Panc1 (cell line): Measurements from ENCODE around the gene HS6ST3. TPM values are rescaled to one million over a fixed set of nuclear protein-coding genes. Genes with fewer than 3 reads are reported as not detected.

Experiments
- ATAC-seq: fragments of 200-7000 bp; cut with Tn5 transposase; 2 replicates; pipeline ENCODE4 v1.9.1; 2020; ENCODE audit warnings: mild to moderate bottlenecking, moderate library complexity
- BruUV-seq: library from RNA; stranded (reverse); fragments of 400-500 nt; replicated peaks from 2 replicates; lab custom pipeline; 2021; lab: Mats Ljungman, UMichigan
- CTCF ChIA-PET: fragments of 300-600 bp; sonication (Branson Sonifier 250); formaldehyde crosslinking; loops from one replicate; lab custom pipeline; 2022; ENCODE audit warnings: antibody characterized with exemption; lab: Charles Lee
- POLR2A ChIA-PET: fragments of 300-600 bp; sonication (Branson Sonifier 250); formaldehyde crosslinking; loops from one replicate; lab custom pipeline; 2022; ENCODE audit warnings: antibody characterized with exemption; lab: Charles Lee
- DNase-seq: peaks from one replicate; pipeline ENCODE4 v3.0.0-alpha.2; 2010; ENCODE audit warnings: low read depth, low spot score
- H3K27ac ChIP-seq: 2 replicates; pipeline ENCODE4 v1.5.1; 2011; ENCODE audit warnings: mild to moderate bottlenecking, low read length, inconsistent platforms
- H3K27me3 ChIP-seq: fragments of 200-500 bp; sonication (Bioruptor generic); 2 replicates; pipeline ENCODE4 v1.6.0; 2014; ENCODE audit warnings: low read length, inconsistent platforms; ENCODE audit not compliant: control insufficient read depth, insufficient read depth
- H3K36me3 ChIP-seq: fragments of 200-500 bp; sonication (Bioruptor generic); 2 replicates; pipeline ENCODE4 v1.5.1; 2014; ENCODE audit warnings: inconsistent platforms, mild to moderate bottlenecking, low read length, moderate library complexity; ENCODE audit not compliant: control insufficient read depth, insufficient read depth
- H3K4me1 ChIP-seq: 2 replicates; pipeline ENCODE4 v1.5.1; 2011; ENCODE audit warnings: inconsistent platforms, mild to moderate bottlenecking, low read length, moderate library complexity; ENCODE audit not compliant: control insufficient read depth, insufficient read depth
- H3K4me3 ChIP-seq, 2 experiments: 2 replicates each; pipeline ENCODE4 v1.5.1; 2011 to 2012; ENCODE audit warnings: low read depth in 2 of 2, low read length in 2 of 2, mild to moderate bottlenecking in 2 of 2, inconsistent platforms in 1 of 2, moderate library complexity in 1 of 2
- H3K9me3 ChIP-seq: fragments of 200-500 bp; sonication (Bioruptor generic); 2 replicates; pipeline ENCODE4 v1.5.1; 2014; ENCODE audit warnings: low read depth, mild to moderate bottlenecking, inconsistent platforms, low read length, moderate library complexity; ENCODE audit not compliant: control insufficient read depth, insufficient read depth
- CTCF ChIP-seq: fragments of 450-650 bp; IDR thresholded peaks from 2 replicates; pipeline ENCODE4 v1.5.1; 2017; ENCODE audit warnings: mild to moderate bottlenecking
- POLR2AphosphoS5 ChIP-seq: IDR thresholded peaks from 2 replicates; pipeline ENCODE4 v1.6.1; 2012; ENCODE audit warnings: mild to moderate bottlenecking, low read depth, low read length, moderate library complexity
- REST ChIP-seq, 2 experiments: IDR thresholded peaks; 2 replicates each; pipeline ENCODE4 v1.6.1; 2011 to 2012; ENCODE audit warnings: low read depth in 2 of 2, control low read depth in 1 of 2, low read length in 1 of 2, mild to moderate bottlenecking in 1 of 2, moderate library complexity in 1 of 2; ENCODE audit not compliant: insufficient read depth in 1 of 2
- SIN3A ChIP-seq: IDR thresholded peaks from 2 replicates; pipeline ENCODE4 v1.6.1; 2012; ENCODE audit warnings: low read depth, mild to moderate bottlenecking, low read length, moderate library complexity, borderline replicate concordance; ENCODE audit not compliant: insufficient read depth
- TCF7L2 ChIP-seq: IDR thresholded peaks from 2 replicates; pipeline ENCODE4 v1.6.1; 2011; ENCODE audit warnings: mild to moderate bottlenecking, low read depth, low read length, inconsistent platforms
- in situ Hi-C: cut with HindIII; loops from 2 replicates; pipeline ENCODE4 v1.10.0; 2016; ENCODE audit warnings: low sequenced_read_pairs, low pct_unique_long_range_greater_than_20kb
- intact Hi-C: fragments of 100-400 bp; cut with micrococcal nuclease; formaldehyde crosslinking; loops from one replicate; pipeline ENCODE4 v1.10.0; 2022; ENCODE audit not compliant: unreplicated experiment
- total RNA-seq: library from RNA; stranded (reverse); gene quantifications from one replicate; pipeline ENCODE4 v1.2.1, GENCODE V29; 2021; ENCODE audit not compliant: unreplicated experiment

The HS6ST3 gene
- total RNA-seq, 1 experiment from 2014 or later = 0.13 TPM

GRCh38 chr13:96696389-96696900, 606.5 kb downstream of the HS6ST3 start:
- DNase-seq (no peak), ATAC-seq (no peak)
- in situ Hi-C loops = no loop called here
- Histone ChIP-seq H3K27me3 (no peaks in the 10 kb centered on the region), H3K4me3 (no peak overlapping the region), H3K36me3 (no peaks in the 10 kb centered on the region), H3K9me3 (no peaks in the 10 kb centered on the region), H3K27ac (no peak overlapping the region), H3K4me1 (no peaks in the 10 kb centered on the region)
- ChIA-PET CTCF (no interaction called here), POLR2A (no interaction called here)
- no TSS peak for BruUV-seq
- TF ChIP-seq SIN3A (no peak), TCF7L2 (no peak), POLR2AphosphoS5 (no peak), CTCF (no peak), REST (IDR thresholded peaks at IDR 0.05; ENCODE audit: insufficient read depth in 1 of 2, low read depth in 2 of 2, low read length in 1 of 2) (no peak)
- intact Hi-C loops = no loop called here

- H3K4me3 ChIP-seq = no peak overlapping the region
- H3K27ac ChIP-seq = no peak overlapping the region
- ATAC-seq (no peak), DNase-seq (no peak)
- intact Hi-C loops (no loop called here), in situ Hi-C loops (no loop called here)
- TF ChIP-seq TCF7L2 (no peak), POLR2AphosphoS5 (no peak), CTCF (no peak), SIN3A (no peak), REST (IDR thresholded peaks at IDR 0.05; ENCODE audit: insufficient read depth in 1 of 2, low read depth in 2 of 2, low read length in 1 of 2) (no peak)
- no TSS peak for BruUV-seq
- no peaks in the 10 kb centered on the region for H3K4me1 ChIP-seq
- no peaks in the 10 kb centered on the region for H3K27me3 ChIP-seq
- ChIA-PET CTCF (no interaction called here), POLR2A (interaction anchor here (0.6 kb wide), 1 partner anchor 71 kb away, joined by 4 read pairs; no protein-coding TSS in a partner anchor)
- H3K9me3 ChIP-seq = no peaks in the 10 kb centered on the region
- H3K36me3 ChIP-seq = no peaks in the 10 kb centered on the region
Measured at GRCh38 chr13:96700657-96701056, 610.8 kb downstream of the HS6ST3 start.
